Heart left ventricle (tissue), 13 donors: ENCODE measurements around the gene SSPN.

ENCODE experiments used
- POLR2A ChIP-seq, 2 donors: fragments of 450-650 bp; IDR thresholded peaks; one replicate each; pipeline ENCODE4 v1.6.1; 2017; ENCODE audit warnings: antibody characterized with exemption in 2 of 2, mild to moderate bottlenecking in 2 of 2, moderate library complexity in 2 of 2
- TF ChIP-seq, protein P1 (sequence below), 12 donors: fragments of 200-600 bp; sonication (generic) in 4 of 12; IDR thresholded peaks; one replicate each; pipeline versions ENCODE4 v1.5.0 to v1.8.0; 2018 to 2022; ENCODE audit warnings: antibody characterized with exemption in 12 of 12, mild to moderate bottlenecking in 5 of 12
- donor health status: ischemic (EF 13 %, LVEDD 7.1; RV severe dilation, severe dysfunction).
- donor health status: DM: no; HTN: yes; CAD: no.
- donor health status: DM: no; HTN: no; CAD: no.
- donor health status: ischemic (EF 25% LVEDD 6.9; RV normal size, moderate dysfunction).
- donor health status: ischemic (EF 25% LVEDD 5.7; RV mildly dilated, moderate dysfunction).
- donor health status: ischemic (EF 35%, LVEDD 5.7; RV mildly dilated, moderate dysfunction).
- donor health status: nonischemic (EF 11% LVEDD 7.7; RV severe dilation, severe dysfunction).
- donor health status: DM: yes; HTN: yes; CAD: no.
- donor health status: PGD.
- donor health status: ischemic (EF 29% LVEDD 5.4; RV normal size, mild dysfunction).
- donor health status: nonischemic (EF 23%, LVEDD 6.1; RV moderate dilation, normal function).

DNA sequence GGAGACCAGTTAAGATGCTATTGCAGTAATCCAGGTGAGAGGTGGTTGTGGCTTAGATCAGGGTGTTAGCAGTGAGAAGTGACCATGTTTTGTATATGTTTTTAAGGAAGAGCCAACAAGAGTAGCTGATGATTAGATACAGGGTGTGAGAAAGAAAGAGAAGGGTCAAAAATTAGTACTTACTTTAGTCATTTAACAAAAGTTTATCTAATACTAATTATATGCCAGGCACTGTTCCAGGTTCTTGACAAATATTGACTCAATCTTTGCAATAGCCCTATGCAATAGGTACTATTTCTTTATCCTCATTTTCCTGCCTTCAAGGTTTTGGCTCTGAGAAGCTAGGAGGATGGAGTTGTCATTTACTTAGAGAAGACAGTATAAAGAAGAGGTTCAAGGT is 70.2 kb downstream of the SSPN start:
- TF ChIP-seq, protein P1, sequence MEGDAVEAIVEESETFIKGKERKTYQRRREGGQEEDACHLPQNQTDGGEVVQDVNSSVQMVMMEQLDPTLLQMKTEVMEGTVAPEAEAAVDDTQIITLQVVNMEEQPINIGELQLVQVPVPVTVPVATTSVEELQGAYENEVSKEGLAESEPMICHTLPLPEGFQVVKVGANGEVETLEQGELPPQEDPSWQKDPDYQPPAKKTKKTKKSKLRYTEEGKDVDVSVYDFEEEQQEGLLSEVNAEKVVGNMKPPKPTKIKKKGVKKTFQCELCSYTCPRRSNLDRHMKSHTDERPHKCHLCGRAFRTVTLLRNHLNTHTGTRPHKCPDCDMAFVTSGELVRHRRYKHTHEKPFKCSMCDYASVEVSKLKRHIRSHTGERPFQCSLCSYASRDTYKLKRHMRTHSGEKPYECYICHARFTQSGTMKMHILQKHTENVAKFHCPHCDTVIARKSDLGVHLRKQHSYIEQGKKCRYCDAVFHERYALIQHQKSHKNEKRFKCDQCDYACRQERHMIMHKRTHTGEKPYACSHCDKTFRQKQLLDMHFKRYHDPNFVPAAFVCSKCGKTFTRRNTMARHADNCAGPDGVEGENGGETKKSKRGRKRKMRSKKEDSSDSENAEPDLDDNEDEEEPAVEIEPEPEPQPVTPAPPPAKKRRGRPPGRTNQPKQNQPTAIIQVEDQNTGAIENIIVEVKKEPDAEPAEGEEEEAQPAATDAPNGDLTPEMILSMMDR (IDR thresholded peaks at IDR 0.05): no peak
- TF ChIP-seq POLR2A (IDR thresholded peaks at IDR 0.05): no peak
